Ascending aorta (tissue), 2 donors: ENCODE results near the gene FOXD4L1. TPM values are rescaled to one million over a fixed set of nuclear protein-coding genes. Genes with fewer than 3 reads are reported as not detected.
A peak's percentile ranks its signal among the peaks of the same experiment; 100 is the strongest.
"Not testable (repeated sequence)": the region's sequence is repeated elsewhere in the genome, so short reads cannot be mapped to it uniquely, and the experiment has no call there.

ENCODE experiments used
- DNase-seq, 2 donors: peaks; one replicate each; pipeline ENCODE4 v3.0.0-alpha.2; 2019; ENCODE audit warnings: low spot score in 2 of 2
- H3K27ac ChIP-seq, 2 donors: fragments of 200-600 bp; sonication (generic); one replicate each; pipeline ENCODE4 v1.5.1; 2016 to 2017; ENCODE audit warnings: mild to moderate bottlenecking in 1 of 2
- H3K27me3 ChIP-seq: fragments of 200-600 bp; sonication (generic); one replicate; pipeline ENCODE4 v1.5.1; 2017
- H3K36me3 ChIP-seq, 2 donors: fragments of 200-600 bp; sonication (generic); one replicate each; pipeline ENCODE4 v1.5.1; 2016
- H3K4me1 ChIP-seq, 2 donors: fragments of 200-600 bp; sonication (generic); one replicate each; pipeline ENCODE4 v1.5.1; 2016 to 2017; ENCODE audit warnings: mild to moderate bottlenecking in 1 of 2
- H3K4me3 ChIP-seq, 2 donors: fragments of 200-600 bp; sonication (generic); one replicate each; pipeline ENCODE4 v1.5.1; 2016 to 2017; ENCODE audit warnings: mild to moderate bottlenecking in 1 of 2
- H3K9me3 ChIP-seq, 2 donors: fragments of 200-600 bp; sonication (generic); one replicate each; pipeline ENCODE4 v1.5.1; 2016
- intact Hi-C: fragments of 100-400 bp; cut with DNase I; formaldehyde crosslinking; loops from one replicate; pipeline ENCODE4 v1.15.1; 2023
- total RNA-seq: library from RNA; depleted of rRNA; stranded (reverse); fragments of >200 nt; gene quantifications from one replicate; pipeline ENCODE4 v1.1.0, GENCODE V29; 2016

FOXD4L1 gene
- not detected for total RNA-seq

GRCh38 chr2:113498365-113498764 lies at the start of gene FOXD4L1:
FOXD4L1 (plus strand) TSS chr2:113498665; CDS start chr2:113499257, 592 bp downstream.
- H3K9me3 ChIP-seq, H3K27ac ChIP-seq, intact Hi-C loops, H3K36me3 ChIP-seq, H3K27me3 ChIP-seq, DNase-seq, H3K4me3 ChIP-seq, H3K4me1 ChIP-seq: not testable (repeated sequence)

- intact Hi-C loops, H3K4me3 ChIP-seq, H3K27me3 ChIP-seq, H3K4me1 ChIP-seq, H3K27ac ChIP-seq, DNase-seq, H3K36me3 ChIP-seq, H3K9me3 ChIP-seq: not testable (repeated sequence)
Observed at GRCh38 chr2:113465770-113466169, 32.7 kb upstream of the FOXD4L1 start.

GRCh38 chr2:113476688-113477368 lies 21.6 kb upstream of the FOXD4L1 start:
- intact Hi-C loops, H3K36me3 ChIP-seq, H3K27ac ChIP-seq, DNase-seq, H3K4me3 ChIP-seq, H3K27me3 ChIP-seq, H3K4me1 ChIP-seq, H3K9me3 ChIP-seq: not testable (repeated sequence)

- H3K36me3 ChIP-seq, H3K4me1 ChIP-seq, intact Hi-C loops, H3K4me3 ChIP-seq, DNase-seq, H3K27me3 ChIP-seq, H3K27ac ChIP-seq, H3K9me3 ChIP-seq: not testable (repeated sequence)
Observed at GRCh38 chr2:113496527-113496926, 1.9 kb upstream of the FOXD4L1 start.

- H3K4me3 ChIP-seq, H3K36me3 ChIP-seq, H3K27ac ChIP-seq, H3K27me3 ChIP-seq, intact Hi-C loops, DNase-seq, H3K9me3 ChIP-seq: not testable (repeated sequence)
- peaks cover 0 to 13% of the 10 kb centered on the region in 2 donors for H3K4me1 ChIP-seq
Observed at GRCh38 chr2:113499019-113499885, 787 bp downstream of the FOXD4L1 start.

GRCh38 chr2:113499886-113500722 lies 1.6 kb downstream of the FOXD4L1 start:
- H3K4me3 ChIP-seq, intact Hi-C loops, H3K9me3 ChIP-seq, H3K27ac ChIP-seq, H3K36me3 ChIP-seq, DNase-seq, H3K27me3 ChIP-seq: not testable (repeated sequence)
- peaks cover 0 to 13% of the 10 kb centered on the region in 2 donors for H3K4me1 ChIP-seq

GRCh38 chr2:113500723-113501038 lies 2.2 kb downstream of the FOXD4L1 start:
- DNase-seq, intact Hi-C loops, H3K4me3 ChIP-seq, H3K27ac ChIP-seq, H3K9me3 ChIP-seq, H3K36me3 ChIP-seq, H3K27me3 ChIP-seq: not testable (repeated sequence)
- peaks cover 0 to 13% of the 10 kb centered on the region in 2 donors for H3K4me1 ChIP-seq

GRCh38 chr2:113502216-113503093 lies 4.0 kb downstream of the FOXD4L1 start:
- DNase-seq, H3K27ac ChIP-seq, H3K27me3 ChIP-seq, intact Hi-C loops, H3K36me3 ChIP-seq, H3K9me3 ChIP-seq: not testable (repeated sequence)
- H3K4me3 ChIP-seq = peak overlapping the region in 1 of 2 donors; percentile 60
- peaks cover 0 to 13% of the 10 kb centered on the region in 2 donors for H3K4me1 ChIP-seq

GRCh38 chr2:113503094-113504042 lies 4.9 kb downstream of the FOXD4L1 start:
- not testable (repeated sequence) for H3K27me3 ChIP-seq
- peak in 1 of 2 donors; percentile 64 for DNase-seq

GRCh38 chr2:113504081-113504480 lies 5.6 kb downstream of the FOXD4L1 start:
- peaks cover 0 to 13% of the 10 kb centered on the region in 2 donors for H3K4me1 ChIP-seq
- DNase-seq, intact Hi-C loops, H3K27me3 ChIP-seq, H3K27ac ChIP-seq, H3K9me3 ChIP-seq, H3K36me3 ChIP-seq: not testable (repeated sequence)
- peak overlapping the region in 1 of 2 donors; percentile 60 for H3K4me3 ChIP-seq

More at GRCh38 chr2:113503094-113504042, 4.9 kb downstream of the FOXD4L1 start:
- H3K9me3 ChIP-seq, H3K27ac ChIP-seq, intact Hi-C loops, H3K36me3 ChIP-seq: not testable (repeated sequence)
- H3K4me3 ChIP-seq = peak overlapping the region in 1 of 2 donors; percentile 60
- peaks cover 0 to 13% of the 10 kb centered on the region in 2 donors for H3K4me1 ChIP-seq

GRCh38 chr2:113507394-113508140 lies 9.1 kb downstream of the FOXD4L1 start:
- intact Hi-C loops, H3K9me3 ChIP-seq, DNase-seq, H3K4me3 ChIP-seq, H3K27ac ChIP-seq, H3K27me3 ChIP-seq, H3K36me3 ChIP-seq: not testable (repeated sequence)
- H3K4me1 ChIP-seq = peaks cover 0 to 12% of the 10 kb centered on the region in 2 donors
